AG04450 (cell line): ENCODE results near the gene CRNN. TPM values are rescaled to one million over a fixed set of nuclear protein-coding genes. Genes with fewer than 3 reads are reported as not detected.

Experiments
- CTCF ChIA-PET: fragments of 300-600, 350-600 bp; formaldehyde crosslinking; extraction: SDS; loops from one replicate; lab custom pipeline; 2022; ENCODE audit warnings: antibody characterized with exemption, inconsistent platforms; lab: Charles Lee
- POLR2A ChIA-PET: fragments of 350-600 bp; formaldehyde crosslinking; extraction: SDS; loops from one replicate; lab custom pipeline; 2021; ENCODE audit warnings: antibody characterized with exemption, inconsistent platforms; lab: Yijun Ruan, JAX
- DNase-seq: peaks from one replicate; pipeline ENCODE4 v3.0.0-alpha.2; 2011; ENCODE audit warnings: low read depth, low spot score
- H3K27ac ChIP-seq: one replicate; pipeline ENCODE4 v1.5.1; 2012; ENCODE audit warnings: low read depth, low read length, control low read depth
- H3K27me3 ChIP-seq: one replicate; pipeline ENCODE4 v1.6.0; 2012; ENCODE audit warnings: low read length; ENCODE audit not compliant: control insufficient read depth, insufficient read depth
- H3K4me3 ChIP-seq: 2 replicates; pipeline ENCODE4 v1.5.1; 2011; ENCODE audit warnings: mild to moderate bottlenecking, low read depth, low read length, control low read depth
- H3K9me3 ChIP-seq: 2 replicates; pipeline ENCODE4 v1.5.1; 2012; ENCODE audit warnings: low read length; ENCODE audit not compliant: control insufficient read depth, insufficient read depth
- CTCF ChIP-seq: IDR thresholded peaks from 2 replicates; pipeline ENCODE4 v1.5.1; 2011; ENCODE audit warnings: low read depth, low read length, control low read depth, inconsistent platforms
- polyA plus RNA-seq: library from polyadenylated mRNA; depleted of rRNA; stranded (reverse); fragments of >200 nt; gene quantifications from 2 replicates; pipeline ENCODE4 v1.2.3, GENCODE V29; 2011; rRNA removed
- small RNA-seq: library from RNA; depleted of rRNA; stranded (forward); fragments of <200 nt; gene quantifications from one replicate; pipeline ENCODE3, GENCODE V24; 2012; ENCODE audit warnings: low read depth; ENCODE audit not compliant: insufficient read length

CRNN gene
- polyA plus RNA-seq, 1 experiment, result not detected

- peaks cover 3% of the 10 kb centered on the region; the same call in 1 of the 2 replicates for H3K9me3 ChIP-seq
- ChIA-PET POLR2A (no interaction called here), CTCF (no interaction called here)
- H3K4me3 ChIP-seq, result no peak within 1 kb of the TSS
- no peaks in the 10 kb centered on the region for H3K27me3 ChIP-seq
- H3K27ac ChIP-seq, result no peak within 1 kb of the TSS
- DNase-seq, result no peak
- no peak for TF ChIP-seq CTCF
Observed at GRCh38 chr1:152359906-152360305, 54.2 kb downstream of the CRNN start, which contains the start of gene FLG2. Gene FLG2, minus strand, starts transcription at chr1:152360006. Its CDS starts 1,122 bp downstream, at chr1:152358884.

Small RNAs within 50 kb of the gene (small RNA-seq; reads per million reads assigned to genes)
- gene HMGN3P1, result not detected

Other genes starting within 250 kb of the CRNN start
- gene HRNR, start 190.1 kb downstream of the CRNN start, polyA plus RNA-seq, result not detected in 2 replicates
- gene FLG, start 89.0 kb downstream of the CRNN start, polyA plus RNA-seq, result not detected in 2 replicates
- gene FLG2, start 54.3 kb downstream of the CRNN start, polyA plus RNA-seq, result not detected in 2 replicates
- not detected in 2 replicates for gene LCE5A, start 96.5 kb upstream of the CRNN start, polyA plus RNA-seq
- gene CRCT1, start 100.2 kb upstream of the CRNN start, polyA plus RNA-seq, result not detected in 2 replicates
- gene LCE3E, start 152.5 kb upstream of the CRNN start, polyA plus RNA-seq, result not detected in 2 replicates
- not detected in 2 replicates for gene LCE3D, start 166.3 kb upstream of the CRNN start, polyA plus RNA-seq
- not detected in 2 replicates for gene LCE3C, start 186.0 kb upstream of the CRNN start, polyA plus RNA-seq
- gene LCE3B, start 199.5 kb upstream of the CRNN start, polyA plus RNA-seq, result not detected in 2 replicates
- not detected in 2 replicates for gene LCE3A, start 208.8 kb upstream of the CRNN start, polyA plus RNA-seq
- not detected in 2 replicates for gene LCE2D, start 249.1 kb upstream of the CRNN start, polyA plus RNA-seq